PFSK-1 (cell line): ENCODE data around the gene NDUFA6.

Experiments
- FOXP2 ChIP-seq: optimal IDR thresholded peaks from 2 replicates; pipeline ENCODE3; 2011; ENCODE audit warnings: borderline replicate concordance, control low read depth, inconsistent platforms; ENCODE audit not compliant: insufficient read depth; ENCODE audit errors: extremely low read length, extremely low read depth
- POLR2AphosphoS5 ChIP-seq: IDR thresholded peaks from 2 replicates; pipeline ENCODE4 v1.6.1; 2012; ENCODE audit warnings: low read depth, mild to moderate bottlenecking, control low read depth, low read length, moderate library complexity
- REST ChIP-seq, 2 experiments: IDR thresholded peaks; 2 replicates each; pipeline versions ENCODE4 v1.6.1 to v1.8.0; 2011 to 2012; ENCODE audit warnings: low read depth in 2 of 2, low read length in 2 of 2, control low read depth in 1 of 2, inconsistent platforms in 1 of 2, mild to moderate bottlenecking in 1 of 2, moderate library complexity in 1 of 2; ENCODE audit not compliant: insufficient read depth in 1 of 2
- SIN3A ChIP-seq: IDR thresholded peaks from 2 replicates; pipeline ENCODE4 v1.6.1; 2012; ENCODE audit warnings: mild to moderate bottlenecking, low read length, moderate library complexity, borderline replicate concordance; ENCODE audit not compliant: insufficient read depth
- TAF1 ChIP-seq: IDR thresholded peaks from 2 replicates; pipeline ENCODE4 v1.6.1; 2012; ENCODE audit warnings: low read length, control low read depth, borderline replicate concordance; ENCODE audit not compliant: insufficient read depth

NDUFA6 gene

GRCh38 chr22:42078469-42079318 lies 11.9 kb downstream of the NDUFA6 start:
- TF ChIP-seq FOXP2 = no peak
- TF ChIP-seq TAF1 = no peak
- no peak for TF ChIP-seq POLR2AphosphoS5
- no peak for TF ChIP-seq SIN3A

GRCh38 chr22:42077486-42078125 lies 13.0 kb downstream of the NDUFA6 start:
- TF ChIP-seq FOXP2 (no peak), SIN3A (no peak), TAF1 (no peak), POLR2AphosphoS5 (no peak), REST (IDR thresholded peaks at IDR 0.05; ENCODE audit: insufficient read depth in 1 of 2, low read depth in 2 of 2, low read length in 2 of 2) (no peak)

DNA sequence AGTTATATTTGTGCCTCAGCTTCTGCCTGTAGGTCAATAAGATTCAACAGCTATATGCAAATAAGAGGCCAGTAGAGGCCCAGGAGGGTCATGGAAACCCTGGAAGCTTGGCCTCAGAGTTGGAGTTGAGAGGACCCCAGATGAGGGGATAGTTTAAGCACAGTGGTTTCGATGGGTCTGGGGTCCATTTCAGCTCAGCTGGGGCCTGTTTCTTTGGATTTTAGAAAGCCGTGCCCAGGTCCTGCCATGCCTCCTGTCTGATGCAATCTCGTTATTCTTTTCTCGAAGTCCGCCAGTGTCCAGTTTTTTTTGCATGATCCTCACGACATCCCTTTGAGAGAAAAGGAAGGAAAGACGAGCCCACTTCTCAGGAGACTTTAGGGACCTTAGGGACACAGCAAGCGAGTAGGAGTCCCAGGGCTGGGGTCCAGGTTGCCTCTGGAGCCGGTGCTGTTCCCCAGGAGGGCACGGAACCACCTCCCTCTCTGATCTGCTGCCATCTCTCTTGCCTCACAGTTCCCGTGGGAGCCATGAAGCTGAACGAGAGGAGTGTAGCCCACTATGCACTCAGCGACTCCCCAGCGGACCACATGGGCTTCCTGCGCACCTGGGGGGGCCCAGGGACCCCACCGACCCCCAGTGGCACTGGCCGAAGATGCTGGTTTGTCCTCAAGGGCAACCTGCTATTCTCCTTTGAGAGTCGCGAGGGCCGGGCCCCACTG lies 13.6 kb downstream of the NDUFA6 start:
- TF ChIP-seq TAF1 (no peak), POLR2AphosphoS5 (no peak), FOXP2 (no peak), SIN3A (no peak), REST (IDR thresholded peaks at IDR 0.05; ENCODE audit: insufficient read depth in 1 of 2, low read depth in 2 of 2, low read length in 2 of 2) (no peak)

DNA sequence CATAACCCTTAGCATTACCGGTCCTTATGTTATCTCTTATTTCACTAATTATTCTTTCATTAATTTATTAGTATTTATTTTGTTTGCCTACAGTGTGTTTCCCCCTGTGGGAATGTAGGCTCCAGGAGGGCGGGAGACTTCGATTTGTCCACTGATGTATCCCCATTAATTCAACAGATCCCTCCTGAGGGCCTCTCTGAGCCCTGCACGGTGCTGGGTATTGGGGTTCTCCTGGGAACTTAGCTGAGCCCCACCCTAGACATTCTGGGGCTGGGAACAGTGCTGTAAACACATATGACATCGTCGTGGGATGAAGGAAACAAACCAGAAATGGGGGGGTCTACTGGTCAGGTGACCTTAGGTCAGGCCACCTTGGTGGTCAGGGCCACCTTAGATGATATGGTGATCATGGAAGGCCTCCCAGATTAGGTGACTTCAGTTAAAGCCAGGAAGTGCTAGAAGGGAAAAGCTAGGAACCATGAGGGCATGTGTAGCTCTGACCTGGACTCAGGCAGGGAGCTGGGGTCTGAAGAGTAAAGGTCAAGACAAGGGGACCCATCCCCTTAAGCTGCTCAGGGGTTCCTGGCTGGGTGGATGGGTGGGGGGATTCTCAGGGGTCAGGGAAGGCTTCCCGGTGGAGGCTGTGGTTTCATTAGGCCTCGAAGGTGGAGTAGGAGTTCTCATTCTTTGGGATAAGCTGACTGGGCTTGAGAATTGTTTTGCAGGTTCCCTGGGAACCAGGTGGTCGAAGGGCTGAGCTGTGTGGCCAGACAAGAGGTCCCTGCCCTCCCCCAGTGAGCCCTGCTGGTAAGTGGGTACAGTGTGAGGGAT lies 15.5 kb downstream of the NDUFA6 start:
- TF ChIP-seq FOXP2 = no peak
- TF ChIP-seq TAF1 = no peak
- no peak for TF ChIP-seq SIN3A
- TF ChIP-seq REST (IDR thresholded peaks at IDR 0.05; ENCODE audit: insufficient read depth in 1 of 2, low read depth in 2 of 2, low read length in 2 of 2) = no peak
- TF ChIP-seq POLR2AphosphoS5 = no peak

- no peak for TF ChIP-seq REST (IDR thresholded peaks at IDR 0.05; ENCODE audit: insufficient read depth in 1 of 2, low read depth in 2 of 2, low read length in 2 of 2)
- no peak for TF ChIP-seq TAF1
- TF ChIP-seq FOXP2 = no peak
- TF ChIP-seq SIN3A = no peak
- TF ChIP-seq POLR2AphosphoS5 = no peak
Observed at GRCh38 chr22:42074132-42074811, 16.3 kb downstream of the NDUFA6 start, which contains the start of gene PHETA2. Gene PHETA2 (plus strand): TSS chr22:42074248. CDS start chr22:42077294, 3,046 bp downstream.
